Hepatocyte (in vitro differentiated cells): ENCODE results near the gene SLC43A2.

Experiments used
- EZH2 ChIP-seq: fragments of 200-600 bp; sonication (generic); IDR thresholded peaks from 2 replicates; pipeline ENCODE4 v1.6.1; 2016; ENCODE audit warnings: antibody characterized with exemption, mild to moderate bottlenecking, borderline replicate concordance
- EZH2phosphoT487 ChIP-seq: fragments of 200-600 bp; sonication (generic); IDR thresholded peaks from one replicate; pipeline ENCODE4 v1.6.1; 2018; ENCODE audit warnings: antibody characterized with exemption, mild to moderate bottlenecking, low read depth, moderate library complexity; ENCODE audit not compliant: unreplicated experiment, severe bottlenecking
- TF ChIP-seq, protein P1 (sequence below): fragments of 200-600 bp; sonication (generic); IDR thresholded peaks from 2 replicates; pipeline ENCODE4 v1.5.1; 2016; ENCODE audit warnings: antibody characterized with exemption, mild to moderate bottlenecking; ENCODE audit not compliant: poor library complexity

DNA sequence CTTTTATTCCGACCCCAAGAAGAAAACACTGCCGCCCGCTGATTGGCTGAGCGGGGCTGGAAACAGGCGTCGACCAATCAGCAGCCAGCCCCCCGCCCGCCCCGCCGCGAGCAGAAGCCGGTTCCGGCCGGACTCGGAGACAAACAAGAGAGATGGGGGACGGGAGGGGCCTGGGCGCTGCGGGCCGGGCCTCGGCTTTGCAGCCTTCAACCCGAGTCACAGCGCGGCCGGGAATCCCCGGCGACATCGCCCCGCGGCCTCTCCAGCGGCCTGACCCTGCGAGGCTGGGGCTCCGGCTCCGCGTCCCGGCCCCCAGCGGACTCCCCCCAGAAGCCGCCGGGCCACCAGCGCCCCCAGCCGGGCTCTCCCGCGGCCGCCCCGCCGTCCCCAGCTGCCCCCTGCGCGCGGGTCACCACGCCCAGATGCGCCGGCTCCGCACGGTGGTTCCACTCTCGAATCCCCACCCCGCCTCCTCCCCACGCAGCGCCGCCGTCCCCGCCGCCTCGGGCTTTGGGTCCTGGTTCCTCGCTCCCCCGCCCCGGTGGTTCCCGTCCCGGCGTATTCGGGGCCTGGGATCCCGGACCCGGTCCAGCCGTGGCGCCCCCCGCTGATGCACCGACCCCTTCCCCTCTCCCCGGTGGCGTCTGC lies 346 bp upstream of the SLC43A2 start:
- TF ChIP-seq, protein P1, sequence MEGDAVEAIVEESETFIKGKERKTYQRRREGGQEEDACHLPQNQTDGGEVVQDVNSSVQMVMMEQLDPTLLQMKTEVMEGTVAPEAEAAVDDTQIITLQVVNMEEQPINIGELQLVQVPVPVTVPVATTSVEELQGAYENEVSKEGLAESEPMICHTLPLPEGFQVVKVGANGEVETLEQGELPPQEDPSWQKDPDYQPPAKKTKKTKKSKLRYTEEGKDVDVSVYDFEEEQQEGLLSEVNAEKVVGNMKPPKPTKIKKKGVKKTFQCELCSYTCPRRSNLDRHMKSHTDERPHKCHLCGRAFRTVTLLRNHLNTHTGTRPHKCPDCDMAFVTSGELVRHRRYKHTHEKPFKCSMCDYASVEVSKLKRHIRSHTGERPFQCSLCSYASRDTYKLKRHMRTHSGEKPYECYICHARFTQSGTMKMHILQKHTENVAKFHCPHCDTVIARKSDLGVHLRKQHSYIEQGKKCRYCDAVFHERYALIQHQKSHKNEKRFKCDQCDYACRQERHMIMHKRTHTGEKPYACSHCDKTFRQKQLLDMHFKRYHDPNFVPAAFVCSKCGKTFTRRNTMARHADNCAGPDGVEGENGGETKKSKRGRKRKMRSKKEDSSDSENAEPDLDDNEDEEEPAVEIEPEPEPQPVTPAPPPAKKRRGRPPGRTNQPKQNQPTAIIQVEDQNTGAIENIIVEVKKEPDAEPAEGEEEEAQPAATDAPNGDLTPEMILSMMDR = peak; percentile 28
- no peak for TF ChIP-seq EZH2
- no peak for TF ChIP-seq EZH2phosphoT487
